SK-N-SH treated with all-trans-retinoic acid at 6 μM for 48 hours (cell line): Measurements from ENCODE around the gene NFKBIB.

ENCODE experiments used
- ARNTL ChIP-seq: fragments of 450-650 bp; formaldehyde crosslinking; IDR thresholded peaks from 2 replicates; pipeline ENCODE4 v1.5.0; 2020; ENCODE audit warnings: low read depth, mild to moderate bottlenecking, moderate library complexity, borderline replicate concordance
- PATZ1 ChIP-seq: fragments of 250-450 bp; sonication (Bioruptor Pico); IDR thresholded peaks from 2 replicates; pipeline ENCODE4 v1.8.0; 2020; ENCODE audit warnings: mild to moderate bottlenecking, moderate library complexity, borderline replicate concordance
- TOX ChIP-seq: fragments of 250-450 bp; sonication (Bioruptor Pico); IDR thresholded peaks from 2 replicates; pipeline ENCODE4 v1.8.0; 2021; ENCODE audit warnings: mild to moderate bottlenecking, moderate library complexity, borderline replicate concordance
- ZC3H10 ChIP-seq: fragments of 250-450 bp; sonication (Bioruptor Pico); IDR thresholded peaks from 2 replicates; pipeline ENCODE4 v1.5.1; 2021; ENCODE audit warnings: mild to moderate bottlenecking, moderate library complexity
- ZFP3 ChIP-seq: fragments of 250-450 bp; sonication (Bioruptor Pico); IDR thresholded peaks from 2 replicates; pipeline ENCODE4 v1.5.0; 2020; ENCODE audit warnings: mild to moderate bottlenecking, moderate library complexity
- ZNF70 ChIP-seq: fragments of 450-650 bp; formaldehyde crosslinking; IDR thresholded peaks from 2 replicates; pipeline ENCODE4 v1.5.0; 2020; ENCODE audit warnings: mild to moderate bottlenecking, moderate library complexity

DNA sequence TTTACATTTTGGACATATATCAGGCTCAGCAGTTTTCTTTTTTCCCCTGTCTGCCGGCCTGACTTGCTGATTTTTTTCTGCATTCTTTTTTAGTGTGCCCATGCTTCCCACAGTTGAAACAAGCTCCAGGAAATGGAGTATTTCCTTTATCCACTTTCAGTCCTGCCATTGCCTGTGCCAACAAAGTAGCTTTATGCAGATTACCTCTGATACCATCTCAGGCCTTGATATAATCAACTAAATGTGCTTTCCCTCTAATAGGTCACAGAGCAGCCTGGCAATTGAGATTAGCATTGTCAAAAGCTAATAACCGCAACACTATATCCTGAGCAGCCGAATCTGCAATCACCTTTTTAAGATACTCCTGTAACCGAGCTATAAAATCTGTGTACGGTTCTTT lies 40.2 kb downstream of the NFKBIB start:
- no peak for TF ChIP-seq ARNTL (CRISPR knock-in tag)
- no peak for TF ChIP-seq ZC3H10 (CRISPR knock-in tag)
- no peak for TF ChIP-seq PATZ1 (CRISPR knock-in tag)
- TF ChIP-seq TOX (CRISPR knock-in tag) = no peak
- TF ChIP-seq ZNF70 (CRISPR knock-in tag) = no peak
- TF ChIP-seq ZFP3 (CRISPR knock-in tag) = no peak
